Esophagus squamous epithelium (tissue), 4 donors: ENCODE measurements around the gene CTIF.

Source experiments
- POLR2A ChIP-seq, 4 donors: fragments of 450-650 bp; IDR thresholded peaks; one replicate each; pipeline ENCODE4 v1.6.1; 2017; ENCODE audit warnings: antibody characterized with exemption in 4 of 4, mild to moderate bottlenecking in 4 of 4, moderate library complexity in 3 of 4
- TF ChIP-seq, protein P1 (sequence below), 6 experiments: fragments of 450-650 bp in 4 of 6; fragments of 200-600 bp in 2 of 6; sonication (generic) in 2 of 6; IDR thresholded peaks; one replicate each; pipeline ENCODE4 v1.5.1; 2016 to 2019; ENCODE audit warnings: antibody characterized with exemption in 6 of 6, mild to moderate bottlenecking in 4 of 6, moderate library complexity in 4 of 6

- TF ChIP-seq POLR2A (IDR thresholded peaks at IDR 0.05): no peak
- TF ChIP-seq, protein P1, sequence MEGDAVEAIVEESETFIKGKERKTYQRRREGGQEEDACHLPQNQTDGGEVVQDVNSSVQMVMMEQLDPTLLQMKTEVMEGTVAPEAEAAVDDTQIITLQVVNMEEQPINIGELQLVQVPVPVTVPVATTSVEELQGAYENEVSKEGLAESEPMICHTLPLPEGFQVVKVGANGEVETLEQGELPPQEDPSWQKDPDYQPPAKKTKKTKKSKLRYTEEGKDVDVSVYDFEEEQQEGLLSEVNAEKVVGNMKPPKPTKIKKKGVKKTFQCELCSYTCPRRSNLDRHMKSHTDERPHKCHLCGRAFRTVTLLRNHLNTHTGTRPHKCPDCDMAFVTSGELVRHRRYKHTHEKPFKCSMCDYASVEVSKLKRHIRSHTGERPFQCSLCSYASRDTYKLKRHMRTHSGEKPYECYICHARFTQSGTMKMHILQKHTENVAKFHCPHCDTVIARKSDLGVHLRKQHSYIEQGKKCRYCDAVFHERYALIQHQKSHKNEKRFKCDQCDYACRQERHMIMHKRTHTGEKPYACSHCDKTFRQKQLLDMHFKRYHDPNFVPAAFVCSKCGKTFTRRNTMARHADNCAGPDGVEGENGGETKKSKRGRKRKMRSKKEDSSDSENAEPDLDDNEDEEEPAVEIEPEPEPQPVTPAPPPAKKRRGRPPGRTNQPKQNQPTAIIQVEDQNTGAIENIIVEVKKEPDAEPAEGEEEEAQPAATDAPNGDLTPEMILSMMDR (IDR thresholded peaks at IDR 0.05): no peak
Measured at GRCh38 chr18:48765053-48765452, 226.2 kb downstream of the CTIF start.
